CD4-positive, alpha-beta T cell treated with Interleukin-15 for 1 hour (primary cell): Measurements from ENCODE around the gene GSTM5.
"Not testable (repeated sequence)": the region's sequence is repeated elsewhere in the genome, so short reads cannot be mapped to it uniquely, and the experiment has no call there.

Experiments used
- DNase-seq: peaks from one replicate; pipeline ENCODE4 v3.0.0-alpha.2; 2020

GSTM5 gene

DNA sequence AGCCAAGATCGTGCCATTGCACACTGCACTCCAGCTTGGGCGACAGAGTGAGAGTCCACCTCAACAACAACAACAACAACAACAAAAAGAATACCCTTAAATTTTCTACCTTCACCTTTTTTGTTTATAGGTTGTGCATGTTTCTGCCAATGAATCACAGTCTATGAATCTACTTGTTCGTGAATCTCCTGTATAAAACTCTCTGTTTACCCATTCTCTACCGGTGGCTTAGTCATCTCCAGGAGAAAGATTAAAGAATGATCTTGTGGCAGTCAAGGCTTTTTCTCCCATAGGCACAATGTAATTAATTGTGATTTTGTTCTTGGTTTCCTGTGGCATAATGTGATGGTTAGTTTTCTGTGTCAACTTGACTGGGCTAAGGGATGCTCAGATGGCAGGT is 14.2 kb upstream of the GSTM5 start:
- not testable (repeated sequence) for DNase-seq

DNA sequence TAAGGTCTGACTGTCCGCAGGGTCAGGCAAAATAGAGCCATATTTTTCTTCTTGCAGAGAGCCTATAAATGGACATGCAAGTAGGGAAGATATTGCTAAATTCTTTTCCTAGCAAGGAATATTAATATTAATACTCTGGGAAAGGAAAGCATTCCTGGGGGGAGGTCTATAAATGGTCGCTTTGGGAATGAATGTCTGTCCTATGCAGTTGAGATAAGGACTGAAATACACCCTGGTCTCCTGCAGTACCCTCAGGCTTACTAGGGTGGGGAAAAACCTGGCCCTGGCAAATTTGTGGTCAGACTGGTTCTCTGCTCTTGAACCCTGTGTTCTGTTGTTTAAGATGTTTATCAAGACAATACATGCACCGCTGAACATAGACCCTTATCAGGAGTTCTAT is 9.1 kb upstream of the GSTM5 start:
- not testable (repeated sequence) for DNase-seq

DNA sequence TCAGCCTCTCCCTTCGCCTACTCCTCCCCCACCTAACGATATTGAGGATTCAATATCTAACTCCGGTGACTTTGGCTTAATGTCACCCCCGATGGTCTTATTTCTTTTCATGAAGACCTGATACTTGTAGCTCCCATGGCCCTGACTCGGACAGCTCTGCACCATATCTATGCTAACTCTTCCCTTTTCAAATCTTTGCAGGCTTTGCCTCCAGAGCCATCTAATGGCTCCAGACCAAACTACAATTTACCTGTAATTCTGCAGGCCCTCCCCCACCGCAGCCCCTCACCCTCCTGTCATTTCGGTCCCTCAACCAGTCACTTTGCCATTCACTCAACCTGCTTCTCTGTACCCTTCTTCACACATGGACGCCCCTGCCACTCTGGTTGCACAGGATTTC is 7.9 kb upstream of the GSTM5 start:
- DNase-seq, result no peak

DNA sequence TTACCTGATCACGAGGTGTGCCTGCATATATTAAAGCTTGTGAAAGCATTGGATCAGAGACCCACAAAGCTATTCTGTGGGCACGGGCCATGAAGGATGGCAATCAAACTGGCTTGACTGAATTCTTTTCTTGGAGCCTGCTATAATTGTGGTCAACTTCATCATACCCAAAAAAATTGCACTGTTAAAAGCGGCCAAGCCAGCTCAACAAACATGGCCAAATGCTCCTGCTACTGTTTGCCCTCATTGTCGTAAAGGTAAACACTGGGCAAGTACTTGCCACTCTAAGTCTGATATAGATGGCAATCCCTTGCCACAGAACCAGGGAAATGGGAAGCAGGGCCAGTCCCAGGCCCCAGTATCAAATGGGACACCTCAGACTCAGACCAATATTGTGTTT is 6.6 kb upstream of the GSTM5 start:
- no peak for DNase-seq

DNA sequence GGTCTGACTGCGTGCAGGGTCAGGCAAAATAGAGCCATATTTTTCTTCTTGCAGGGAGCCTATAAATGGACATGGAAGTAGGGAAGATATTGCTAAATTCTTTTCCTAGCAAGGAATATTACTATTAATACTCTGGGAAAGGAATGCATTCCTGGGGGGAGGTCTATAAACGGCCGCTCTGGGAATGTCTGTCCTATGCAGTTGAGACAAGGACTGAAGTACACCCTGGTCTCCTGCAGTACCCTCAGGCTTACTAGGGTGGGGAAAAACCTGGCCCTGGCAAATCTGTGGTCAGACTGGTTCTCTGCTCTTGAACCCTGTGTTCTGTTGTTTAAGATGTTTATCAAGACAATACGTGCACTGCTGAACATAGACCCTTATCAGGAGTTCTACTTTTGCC is 3.1 kb upstream of the GSTM5 start:
- not testable (repeated sequence) for DNase-seq

DNA sequence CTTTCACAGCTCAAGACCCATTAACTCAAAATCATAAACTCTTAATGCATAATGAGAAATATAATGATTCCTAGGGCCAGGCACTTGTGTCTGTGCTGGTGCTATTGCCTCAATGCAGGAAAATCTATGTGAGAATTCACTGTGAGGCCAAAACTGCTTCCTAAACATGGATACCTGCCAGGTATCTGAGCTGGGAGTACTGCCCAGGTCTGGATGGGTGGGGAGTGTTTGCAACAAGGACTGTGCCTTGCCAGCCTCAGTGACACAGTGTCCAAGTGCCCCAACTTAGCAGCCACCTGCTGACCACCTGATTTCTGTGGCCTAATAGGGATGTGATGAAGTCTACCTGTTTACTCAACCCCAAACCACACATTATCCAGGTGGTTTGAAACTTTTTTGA is 2.2 kb upstream of the GSTM5 start:
- DNase-seq, result not testable (repeated sequence)

DNA sequence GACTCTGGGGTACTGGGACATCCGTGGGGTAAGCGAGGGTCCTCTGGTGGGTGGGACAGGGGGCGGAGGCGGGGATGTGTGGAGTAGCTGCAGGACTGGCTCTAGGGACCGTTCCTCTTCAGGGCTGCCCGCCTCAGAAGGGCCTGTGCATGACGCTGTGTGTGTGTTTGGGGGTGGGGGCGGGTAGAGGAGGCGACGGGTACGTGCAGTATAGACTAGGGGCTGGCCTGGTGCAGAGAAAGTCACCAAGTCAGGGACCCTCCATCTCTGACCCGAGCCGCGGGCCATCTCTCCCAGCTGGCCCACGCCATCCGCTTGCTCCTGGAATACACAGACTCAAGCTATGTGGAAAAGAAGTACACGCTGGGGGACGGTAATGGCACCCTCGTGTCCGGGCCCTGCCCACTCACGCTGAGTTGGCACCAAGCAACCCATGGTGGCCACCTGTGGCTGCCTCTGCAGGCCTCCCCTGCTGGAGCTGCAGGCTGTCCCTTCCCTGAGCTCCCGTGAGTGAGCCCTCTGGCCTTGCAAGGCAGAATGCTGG is 342 bp downstream of the GSTM5 start:
- DNase-seq, result no peak

DNA sequence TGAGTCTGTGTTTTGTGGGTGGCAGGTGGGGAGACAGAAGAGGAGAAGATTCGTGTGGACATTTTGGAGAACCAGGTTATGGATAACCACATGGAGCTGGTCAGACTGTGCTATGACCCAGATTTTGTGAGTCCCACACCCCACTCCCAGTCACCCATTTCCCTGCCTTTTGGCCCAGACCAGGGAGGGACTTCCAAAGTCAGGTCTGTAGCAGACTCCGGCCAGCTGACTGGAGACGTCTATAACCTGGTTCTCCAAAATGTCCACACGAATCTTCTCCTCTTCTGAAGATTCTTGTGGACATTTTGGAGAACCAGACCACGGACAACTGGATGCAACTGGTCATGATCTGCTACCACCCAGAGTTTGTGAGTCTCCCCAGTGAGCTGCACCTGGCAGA is 1.6 kb downstream of the GSTM5 start:
- DNase-seq, result no peak

DNA sequence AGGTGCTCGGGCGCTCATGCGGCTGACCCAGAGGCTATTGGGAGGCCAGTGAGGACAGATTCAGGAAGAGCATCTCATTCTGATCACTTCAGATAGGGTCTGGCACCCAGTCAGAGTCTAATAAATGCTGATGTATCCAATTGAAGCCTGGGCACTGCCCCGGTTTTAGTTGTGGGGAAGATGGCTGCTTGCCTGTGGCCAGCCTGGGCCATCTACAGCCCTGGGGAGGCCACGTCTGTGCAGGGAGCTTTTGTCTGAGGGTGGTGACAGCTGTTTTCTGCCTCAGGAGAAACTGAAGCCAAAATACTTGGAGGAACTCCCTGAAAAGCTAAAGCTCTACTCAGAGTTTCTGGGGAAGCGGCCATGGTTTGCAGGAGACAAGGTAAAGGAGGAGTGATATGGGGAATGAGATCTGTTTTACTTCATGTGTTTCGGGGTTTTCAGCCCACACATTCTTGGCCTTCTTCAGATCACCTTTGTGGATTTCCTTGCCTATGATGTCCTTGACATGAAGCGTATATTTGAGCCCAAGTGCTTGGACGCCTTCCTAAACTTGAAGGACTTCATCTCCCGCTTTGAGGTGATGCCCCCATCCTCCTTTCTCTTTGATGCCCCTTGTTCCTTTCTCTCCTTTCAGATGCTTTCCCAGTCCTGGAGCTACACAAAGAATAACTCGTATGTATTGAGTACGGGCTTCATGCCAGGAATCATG is 2.8 kb downstream of the GSTM5 start:
- DNase-seq, result no peak

DNA sequence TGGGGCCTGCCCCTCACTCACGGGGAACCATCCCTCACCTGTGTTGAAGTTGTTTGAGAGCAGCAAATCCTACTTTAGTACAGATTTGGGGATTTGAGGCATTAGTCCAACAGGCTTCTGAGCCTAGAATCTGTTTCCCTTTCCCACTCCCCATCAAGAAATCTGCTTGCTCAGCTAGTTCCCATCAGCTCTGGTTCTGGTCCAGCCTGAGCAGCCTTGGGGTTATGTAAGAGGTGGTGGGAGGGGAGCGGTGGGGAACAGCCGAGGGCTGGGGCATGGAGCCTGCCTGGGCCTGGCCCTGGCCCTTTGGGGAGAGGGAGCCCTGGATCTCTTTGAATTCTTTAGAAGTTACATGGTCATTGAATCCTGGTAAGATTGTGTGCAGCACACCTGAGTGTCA is 4.1 kb downstream of the GSTM5 start:
- no peak for DNase-seq

DNA sequence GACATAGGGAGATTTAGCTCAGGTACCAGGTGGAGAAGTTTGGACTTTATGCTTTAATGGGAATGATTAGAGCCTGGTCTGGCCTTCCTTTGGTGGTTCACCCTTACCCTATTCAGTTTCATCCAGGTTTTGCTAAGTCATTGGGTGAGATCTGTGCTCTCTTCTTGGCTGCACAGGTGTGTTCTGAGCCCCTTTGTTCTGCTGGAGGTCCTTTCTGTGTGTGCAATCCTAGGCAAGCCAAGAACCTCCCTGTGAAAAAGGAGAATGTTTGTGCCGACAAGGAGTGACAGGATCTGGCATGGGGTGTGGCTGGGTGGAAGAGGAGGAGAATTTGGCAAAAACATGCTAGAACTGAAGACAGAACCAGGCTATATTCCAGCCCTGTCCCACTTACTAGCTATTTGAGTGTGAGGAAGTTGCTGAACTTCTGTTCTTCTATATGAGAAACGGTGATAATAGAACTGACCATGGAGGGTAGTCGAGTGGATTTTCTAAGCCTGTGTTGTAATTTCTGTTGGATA is 4.6 kb downstream of the GSTM5 start:
- no peak for DNase-seq

DNA sequence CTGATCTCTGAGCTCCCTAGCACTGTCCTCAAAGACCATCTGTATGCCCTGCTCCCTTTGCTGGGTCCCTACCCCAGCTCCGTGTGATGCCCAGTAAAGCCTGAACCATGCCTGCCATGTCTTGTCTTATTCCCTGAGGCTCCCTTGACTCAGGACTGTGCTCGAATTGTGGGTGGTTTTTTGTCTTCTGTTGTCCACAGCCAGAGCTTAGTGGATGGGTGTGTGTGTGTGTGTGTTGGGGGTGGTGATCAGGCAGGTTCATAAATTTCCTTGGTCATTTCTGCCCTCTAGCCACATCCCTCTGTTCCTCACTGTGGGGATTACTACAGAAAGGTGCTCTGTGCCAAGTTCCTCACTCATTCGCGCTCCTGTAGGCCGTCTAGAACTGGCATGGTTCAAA is 5.7 kb downstream of the GSTM5 start:
- DNase-seq, result no peak

DNA sequence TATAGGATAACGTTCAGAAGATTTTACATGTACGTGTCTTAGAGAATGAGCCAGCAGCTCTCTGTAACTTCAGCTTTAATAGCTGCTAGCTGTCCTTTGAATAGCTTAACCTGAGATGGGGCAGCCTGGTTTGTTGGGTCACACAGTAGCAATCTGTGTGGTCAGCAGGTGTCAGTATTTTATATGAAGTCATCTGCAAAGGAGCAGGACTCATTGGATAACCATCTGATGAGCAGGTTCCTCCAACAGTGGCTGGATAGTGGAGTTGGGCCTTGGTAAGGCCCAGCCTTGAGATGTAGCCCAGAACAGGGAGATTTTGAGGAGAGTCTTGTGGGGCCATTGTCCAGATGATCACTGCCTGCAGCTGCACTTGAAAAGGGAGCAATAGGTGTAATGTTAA is 6.4 kb downstream of the GSTM5 start:
- no peak for DNase-seq

DNA sequence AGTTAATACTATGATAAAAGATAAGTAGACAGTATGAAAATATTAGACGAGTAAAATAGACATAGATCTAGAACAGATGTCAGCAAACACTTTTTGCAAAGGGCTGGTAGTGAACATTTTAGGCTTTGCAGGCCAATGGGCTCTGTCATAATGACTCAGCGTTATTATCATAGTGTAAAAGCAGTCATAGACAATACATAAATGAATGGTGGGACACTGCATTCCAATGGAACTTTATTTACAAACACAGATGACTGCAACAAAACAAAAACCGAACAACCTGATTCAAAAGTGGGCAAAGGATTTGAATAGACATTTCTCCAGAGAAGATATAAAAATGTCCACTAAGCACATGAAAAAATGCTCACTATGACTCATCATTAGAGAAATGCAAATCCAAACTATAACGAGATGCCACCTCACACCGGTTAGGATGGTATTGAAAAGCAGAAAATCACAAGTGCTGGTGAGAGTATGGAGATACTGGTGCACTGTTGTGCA is 7.3 kb downstream of the GSTM5 start:
- no peak for DNase-seq

DNA sequence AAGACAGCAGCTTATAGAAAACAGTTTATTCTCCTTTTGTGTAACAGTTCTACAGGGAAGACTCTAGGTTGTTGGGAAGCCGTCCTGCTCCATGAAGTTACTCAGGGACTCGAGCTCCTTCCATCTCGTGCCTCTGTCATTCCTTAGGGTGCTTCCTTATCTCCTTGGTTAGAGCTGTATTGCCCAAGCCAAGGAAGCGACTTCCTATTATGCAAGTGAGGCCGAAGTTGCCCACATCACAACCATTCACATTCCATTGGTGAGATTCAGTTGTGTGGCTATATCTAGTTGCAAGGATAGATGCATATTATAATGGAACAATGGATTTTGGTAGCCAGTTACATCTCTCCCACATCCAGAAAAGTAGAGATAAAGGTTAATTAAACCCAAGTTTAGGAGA is 9.0 kb downstream of the GSTM5 start:
- DNase-seq, result no peak

DNA sequence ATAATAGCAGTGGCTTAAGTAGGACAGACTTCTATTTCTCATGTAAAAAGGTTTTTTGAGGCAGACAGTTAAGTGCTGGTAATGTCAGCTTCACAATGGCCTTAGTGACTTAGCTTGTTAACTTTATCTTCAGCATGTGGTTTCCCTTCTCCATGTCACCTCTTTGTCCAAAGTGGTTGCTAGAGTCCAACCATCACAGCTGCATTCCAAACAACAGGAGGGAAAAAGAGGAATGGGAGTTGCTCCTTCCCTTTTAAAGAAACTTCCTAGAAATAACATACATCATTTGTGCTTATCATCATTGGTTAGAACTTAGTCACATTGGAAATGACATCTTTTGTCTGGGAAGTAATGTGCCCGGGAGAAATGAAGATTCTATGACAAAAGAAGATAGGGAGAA is 9.9 kb downstream of the GSTM5 start:
- DNase-seq, result no peak

DNA sequence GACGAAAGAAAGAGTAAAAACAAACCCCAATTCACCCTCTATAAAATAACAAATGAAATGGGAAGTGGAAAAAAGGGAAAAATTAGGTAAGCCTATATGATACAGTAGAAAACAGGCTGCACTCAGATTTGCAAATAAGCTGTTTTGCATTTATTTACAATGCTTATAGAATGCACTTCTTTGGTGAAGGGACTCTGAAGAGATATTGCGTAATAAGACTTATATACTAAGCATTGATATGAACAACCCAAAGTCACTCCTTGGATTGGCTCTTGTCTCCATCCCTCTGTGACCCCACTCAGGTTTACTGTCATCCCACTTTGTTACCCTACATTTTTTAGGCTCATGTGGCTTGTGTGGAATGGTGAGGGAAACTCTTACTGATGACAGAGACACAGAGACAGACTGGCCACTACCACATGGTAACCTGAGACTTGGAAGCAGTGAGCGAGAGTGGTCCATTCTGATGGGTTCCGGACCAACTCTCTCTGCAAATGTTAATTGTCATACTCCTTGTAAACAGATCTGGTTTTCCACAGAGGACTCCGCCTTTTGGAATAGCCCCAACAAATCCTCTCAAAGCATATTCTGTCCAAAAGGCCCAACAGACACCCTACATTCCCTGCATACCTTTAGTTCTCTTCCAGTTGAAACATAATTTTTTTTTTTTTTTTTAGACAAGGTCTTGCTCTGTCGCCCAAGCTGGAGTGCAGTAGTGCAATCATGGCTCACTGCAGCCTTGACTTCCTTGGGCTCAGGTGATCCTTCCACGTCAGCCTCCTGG is 11.0 kb downstream of the GSTM5 start:
- no peak for DNase-seq

DNA sequence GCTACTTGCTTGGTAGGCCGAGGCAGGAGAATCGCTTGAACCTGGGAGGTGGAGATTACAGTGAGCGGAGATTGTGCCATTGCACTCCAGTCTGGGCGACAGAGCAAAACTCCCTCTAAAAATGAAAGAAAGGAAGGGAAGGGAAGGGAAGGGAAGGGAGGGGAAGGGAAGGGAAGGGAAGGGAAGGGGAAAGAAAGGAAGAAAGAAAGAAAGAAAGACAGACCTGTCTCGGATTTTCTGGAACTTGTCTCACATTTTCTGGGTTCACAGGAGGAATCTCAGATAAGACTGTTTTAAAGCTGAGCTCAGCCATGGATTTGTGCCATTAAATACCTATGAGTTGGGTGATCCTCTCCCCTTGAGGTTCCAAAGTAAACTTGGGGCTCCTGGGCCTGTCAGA is 12.9 kb downstream of the GSTM5 start:
- DNase-seq, result no peak

DNA sequence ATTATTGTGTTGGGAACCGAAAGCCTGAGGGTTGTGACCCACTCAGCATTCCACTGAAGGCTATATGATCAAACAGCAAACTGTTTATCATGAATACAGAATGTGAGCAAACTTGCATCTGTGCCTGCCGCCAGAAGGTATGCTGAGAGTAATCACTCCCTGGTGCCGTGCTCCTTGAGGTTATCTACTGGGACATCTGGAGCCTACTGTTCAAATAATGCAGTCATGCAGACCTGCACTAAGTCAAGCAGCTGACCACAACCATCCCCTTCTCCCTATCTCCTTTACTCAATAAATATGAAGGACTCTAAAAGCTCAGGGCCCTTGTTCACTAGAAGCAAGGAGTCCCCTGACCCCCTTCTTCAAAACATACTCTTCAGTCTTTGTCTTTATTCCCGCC is 13.5 kb downstream of the GSTM5 start:
- DNase-seq, result no peak

DNA sequence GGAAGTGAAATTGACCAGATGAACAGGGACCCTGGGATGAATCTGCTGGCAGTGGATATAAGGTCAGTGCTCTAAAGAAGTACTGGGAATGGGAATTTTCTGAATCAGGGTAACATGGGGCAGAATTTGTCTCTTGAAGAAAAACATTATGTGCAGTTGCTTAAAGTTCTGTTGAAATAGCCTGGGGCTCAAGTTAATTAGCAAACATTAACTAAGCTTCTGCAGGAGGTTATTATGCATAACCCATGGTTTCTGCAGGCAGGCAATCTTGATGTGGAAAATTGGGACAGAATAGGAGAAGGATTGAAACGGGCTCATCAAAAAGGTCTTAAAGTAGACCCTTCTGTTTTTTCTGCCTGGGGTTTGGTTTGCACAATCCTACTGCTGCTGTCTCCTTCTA is 14.0 kb downstream of the GSTM5 start:
- no peak for DNase-seq

DNA sequence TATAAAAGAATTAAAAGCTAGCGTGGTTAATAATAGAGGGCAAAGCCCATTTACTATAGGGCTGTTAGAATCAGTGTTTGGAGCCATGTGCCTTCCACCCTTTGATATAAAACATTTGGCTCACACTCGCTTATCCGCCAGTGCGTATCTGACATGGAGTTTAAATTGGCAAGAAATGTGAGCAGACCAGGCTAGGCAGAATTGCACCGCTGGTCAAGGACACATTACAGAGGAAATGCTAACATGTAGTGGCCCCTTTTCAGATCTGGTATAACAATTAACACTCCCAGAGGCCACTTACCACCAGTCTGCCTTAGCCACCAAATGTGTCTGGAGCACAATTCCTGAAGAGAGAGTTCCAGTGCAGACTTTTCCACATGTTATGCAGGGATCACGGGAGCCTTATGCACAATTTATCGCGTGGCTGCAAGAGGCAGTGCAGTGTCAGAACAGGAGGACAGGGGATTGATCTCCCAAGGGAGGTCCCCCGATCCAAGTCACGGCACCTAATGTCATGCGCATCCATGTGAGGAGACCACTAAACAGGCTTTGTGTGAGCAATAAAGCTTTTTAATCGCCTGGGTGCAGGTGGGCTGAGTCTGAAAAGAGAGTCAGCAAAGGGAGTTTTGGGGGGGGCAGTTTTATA is 14.8 kb downstream of the GSTM5 start:
- no peak for DNase-seq

DNA sequence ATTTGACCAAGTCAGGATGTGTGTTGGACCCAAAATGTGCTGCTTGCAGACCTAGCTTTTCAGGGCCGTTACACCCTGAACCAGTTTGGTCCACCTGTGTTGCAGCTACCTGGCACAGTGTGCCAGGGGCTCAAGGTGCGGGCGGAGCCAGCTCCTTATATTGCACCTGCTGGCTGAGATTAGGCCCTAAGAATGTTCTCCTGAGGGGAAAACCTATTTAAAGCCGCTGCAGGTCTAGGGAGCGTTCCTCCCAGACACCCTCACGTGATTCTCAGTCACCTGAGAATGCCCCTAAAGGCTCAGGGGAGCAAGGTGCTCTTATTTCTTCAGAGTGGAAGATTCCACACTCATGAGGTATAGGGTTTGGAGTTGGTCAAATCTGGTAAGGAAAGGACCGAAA is 16.8 kb downstream of the GSTM5 start:
- DNase-seq, result no peak

DNA sequence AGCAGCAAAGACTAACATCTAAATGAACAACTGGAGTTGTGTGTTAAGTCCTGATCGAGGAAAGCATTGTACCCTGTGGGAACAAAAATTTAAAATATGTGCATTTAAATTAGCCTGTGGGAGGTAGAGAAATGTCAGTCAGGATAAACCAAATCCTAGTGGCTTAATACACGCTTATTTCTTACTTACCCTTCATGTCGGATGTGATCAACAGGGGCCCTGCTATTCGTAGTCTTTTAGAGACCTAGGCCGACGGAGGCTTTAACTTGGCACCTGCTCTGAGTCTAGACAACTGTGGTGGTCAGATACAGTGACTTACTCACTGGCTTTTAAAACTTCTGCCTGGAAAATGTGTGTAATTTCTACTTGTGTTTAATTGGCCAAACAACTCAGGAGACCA is 18.6 kb downstream of the GSTM5 start:
- no peak for DNase-seq
